Measurements from ENCODE around the gene FCN2. TPM values are rescaled to one million over a fixed set of nuclear protein-coding genes. Genes with fewer than 3 reads are reported as not detected.

FCN2 gene
- total RNA-seq, 1 donor from 2014 or later: 1.0 TPM

- no peaks in the 10 kb centered on the region for H3K36me3 ChIP-seq (ENCODE audit: control insufficient read depth in 3 of 3, insufficient read depth in 3 of 3, low read length in 3 of 3)
- H3K4me3 ChIP-seq (ENCODE audit: low read length in 3 of 3): no peak overlapping the region
- H3K9me3 ChIP-seq (ENCODE audit: control insufficient read depth in 3 of 3, low read length in 3 of 3): no peaks in the 10 kb centered on the region
- H3K4me1 ChIP-seq (ENCODE audit: control insufficient read depth in 3 of 3, insufficient read depth in 3 of 3, low read length in 3 of 3): peaks cover 16 to 21% (median 20%) of the 10 kb centered on the region in 3 donors
- H3K27ac ChIP-seq (ENCODE audit: low read depth, low read length): no peak overlapping the region
- H3K27me3 ChIP-seq (ENCODE audit: control insufficient read depth in 3 of 3, insufficient read depth in 3 of 3, low read length in 3 of 3): peaks cover 0 to 7% (median 6%) of the 10 kb centered on the region in 3 donors
- no peak overlapping the region for H3K9ac ChIP-seq (ENCODE audit: low read depth in 1 of 3, low read length in 3 of 3)
Observed at GRCh38 chr9:134894136-134894860, 13.7 kb downstream of the FCN2 start.

DNA sequence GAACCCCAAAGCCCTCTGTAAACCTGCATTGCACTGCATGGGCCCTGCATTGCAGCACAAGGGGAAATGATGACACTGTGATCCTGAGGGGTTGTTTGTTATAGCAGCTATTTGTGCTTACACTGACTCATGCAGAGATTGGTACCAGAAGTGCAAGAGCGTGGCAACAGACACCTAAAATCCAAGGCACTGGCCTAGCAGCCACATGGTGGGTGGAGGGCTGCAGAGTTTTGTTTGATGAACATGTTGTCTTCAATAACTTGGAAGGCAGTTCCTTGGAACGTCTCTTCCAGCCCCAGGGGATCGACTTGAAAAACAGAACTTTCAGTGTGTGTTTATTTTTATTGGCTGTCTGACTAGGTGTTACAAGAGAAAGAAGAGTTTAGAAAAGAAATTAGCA lies 14.5 kb downstream of the FCN2 start:
- peak overlapping the region; percentile 42 for H3K27ac ChIP-seq (ENCODE audit: low read depth, low read length)
- H3K27me3 ChIP-seq (ENCODE audit: control insufficient read depth in 3 of 3, insufficient read depth in 3 of 3, low read length in 3 of 3): peaks cover 0 to 11% (median 6%) of the 10 kb centered on the region in 3 donors
- peaks cover 10 to 20% (median 17%) of the 10 kb centered on the region in 3 donors for H3K4me1 ChIP-seq (ENCODE audit: control insufficient read depth in 3 of 3, insufficient read depth in 3 of 3, low read length in 3 of 3)
- H3K9me3 ChIP-seq (ENCODE audit: control insufficient read depth in 3 of 3, low read length in 3 of 3): peaks cover 0 to 3% (median 0%) of the 10 kb centered on the region in 3 donors
- H3K36me3 ChIP-seq (ENCODE audit: control insufficient read depth in 3 of 3, insufficient read depth in 3 of 3, low read length in 3 of 3): no peaks in the 10 kb centered on the region
- no peak overlapping the region for H3K4me3 ChIP-seq (ENCODE audit: low read length in 3 of 3)
- no peak overlapping the region for H3K9ac ChIP-seq (ENCODE audit: low read depth in 1 of 3, low read length in 3 of 3)

- no peak overlapping the region for H3K4me3 ChIP-seq (ENCODE audit: low read length in 3 of 3)
- H3K9ac ChIP-seq (ENCODE audit: low read depth in 1 of 3, low read length in 3 of 3): no peak overlapping the region
- peaks cover 0 to 11% (median 6%) of the 10 kb centered on the region in 3 donors for H3K27me3 ChIP-seq (ENCODE audit: control insufficient read depth in 3 of 3, insufficient read depth in 3 of 3, low read length in 3 of 3)
- no peaks in the 10 kb centered on the region for H3K36me3 ChIP-seq (ENCODE audit: control insufficient read depth in 3 of 3, insufficient read depth in 3 of 3, low read length in 3 of 3)
- peak overlapping the region; percentile 42 for H3K27ac ChIP-seq (ENCODE audit: low read depth, low read length)
- peaks cover 0 to 4% (median 0%) of the 10 kb centered on the region in 3 donors for H3K9me3 ChIP-seq (ENCODE audit: control insufficient read depth in 3 of 3, low read length in 3 of 3)
- peaks cover 10 to 20% (median 17%) of the 10 kb centered on the region in 3 donors for H3K4me1 ChIP-seq (ENCODE audit: control insufficient read depth in 3 of 3, insufficient read depth in 3 of 3, low read length in 3 of 3)
Observed at GRCh38 chr9:134895567-134895907, 14.9 kb downstream of the FCN2 start.

DNA sequence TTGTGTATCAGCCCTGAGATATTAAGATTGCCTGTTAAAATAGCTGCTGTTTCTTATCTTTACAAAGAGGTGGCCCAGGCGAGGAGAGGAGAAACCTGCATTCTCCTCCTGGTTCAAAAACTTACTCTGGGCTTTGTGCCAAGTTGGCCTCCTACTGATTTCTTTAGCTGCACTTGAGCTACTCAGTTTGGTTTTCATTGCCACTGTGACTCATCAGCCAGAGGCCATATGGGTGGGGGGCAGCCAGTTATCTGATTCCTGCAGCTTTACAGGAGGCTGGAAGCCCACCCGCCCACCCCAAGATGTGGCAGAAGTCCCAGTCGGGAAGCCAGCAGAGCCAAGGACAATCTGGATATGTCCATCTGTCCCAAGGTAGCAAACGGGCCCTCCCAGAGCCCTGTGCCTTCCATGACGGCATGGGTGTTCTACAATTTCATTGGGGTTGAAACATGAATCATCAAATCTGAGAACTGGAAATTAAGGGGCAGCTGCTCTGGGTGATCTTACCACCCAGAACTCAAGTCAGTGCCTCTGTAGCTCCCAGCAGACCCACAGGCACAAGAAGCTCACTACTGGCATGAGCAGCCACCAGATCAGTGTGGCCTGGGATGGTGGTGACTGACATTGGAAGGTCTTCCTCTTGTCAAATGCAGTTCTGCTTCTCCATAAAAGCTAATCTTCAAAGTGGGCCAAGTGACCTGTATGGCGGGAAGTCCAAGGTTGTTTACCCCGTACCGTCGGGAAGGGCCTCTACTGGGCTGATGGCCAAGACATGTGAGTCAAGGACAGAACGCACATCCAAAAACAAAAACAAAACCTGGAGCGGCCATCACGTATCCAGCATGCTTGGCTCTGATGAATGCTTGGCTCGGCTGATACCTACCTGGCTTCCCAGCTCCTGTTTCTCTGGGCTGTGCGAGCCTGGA lies 15.6 kb downstream of the FCN2 start:
- Histone ChIP-seq H3K27me3 (ENCODE audit: control insufficient read depth in 3 of 3, insufficient read depth in 3 of 3, low read length in 3 of 3) (peaks cover 0 to 11% (median 6%) of the 10 kb centered on the region in 3 donors), H3K4me1 (ENCODE audit: control insufficient read depth in 3 of 3, insufficient read depth in 3 of 3, low read length in 3 of 3) (peaks cover 10 to 20% (median 17%) of the 10 kb centered on the region in 3 donors), H3K4me3 (ENCODE audit: low read length in 3 of 3) (peak overlapping the region in 2 of 3 donors; percentile 14 to 41), H3K36me3 (ENCODE audit: control insufficient read depth in 3 of 3, insufficient read depth in 3 of 3, low read length in 3 of 3) (no peaks in the 10 kb centered on the region), H3K27ac (ENCODE audit: low read depth, low read length) (peak overlapping the region; percentile 83), H3K9ac (ENCODE audit: low read depth in 1 of 3, low read length in 3 of 3) (no peak overlapping the region), H3K9me3 (ENCODE audit: control insufficient read depth in 3 of 3, low read length in 3 of 3) (peaks cover 0 to 4% (median 0%) of the 10 kb centered on the region in 3 donors)

GRCh38 chr9:134896834-134897583 lies 16.4 kb downstream of the FCN2 start:
- peaks cover 0 to 4% (median 0%) of the 10 kb centered on the region in 3 donors for H3K9me3 ChIP-seq (ENCODE audit: control insufficient read depth in 3 of 3, low read length in 3 of 3)
- no peaks in the 10 kb centered on the region for H3K36me3 ChIP-seq (ENCODE audit: control insufficient read depth in 3 of 3, insufficient read depth in 3 of 3, low read length in 3 of 3)
- peaks cover 0 to 11% (median 6%) of the 10 kb centered on the region in 3 donors for H3K27me3 ChIP-seq (ENCODE audit: control insufficient read depth in 3 of 3, insufficient read depth in 3 of 3, low read length in 3 of 3)
- no peak overlapping the region for H3K9ac ChIP-seq (ENCODE audit: low read depth in 1 of 3, low read length in 3 of 3)
- peaks cover 7 to 20% (median 14%) of the 10 kb centered on the region in 3 donors for H3K4me1 ChIP-seq (ENCODE audit: control insufficient read depth in 3 of 3, insufficient read depth in 3 of 3, low read length in 3 of 3)
- peak overlapping the region; percentile 83 for H3K27ac ChIP-seq (ENCODE audit: low read depth, low read length)
- H3K4me3 ChIP-seq (ENCODE audit: low read length in 3 of 3): peak overlapping the region in 2 of 3 donors; percentile 14 to 41

DNA sequence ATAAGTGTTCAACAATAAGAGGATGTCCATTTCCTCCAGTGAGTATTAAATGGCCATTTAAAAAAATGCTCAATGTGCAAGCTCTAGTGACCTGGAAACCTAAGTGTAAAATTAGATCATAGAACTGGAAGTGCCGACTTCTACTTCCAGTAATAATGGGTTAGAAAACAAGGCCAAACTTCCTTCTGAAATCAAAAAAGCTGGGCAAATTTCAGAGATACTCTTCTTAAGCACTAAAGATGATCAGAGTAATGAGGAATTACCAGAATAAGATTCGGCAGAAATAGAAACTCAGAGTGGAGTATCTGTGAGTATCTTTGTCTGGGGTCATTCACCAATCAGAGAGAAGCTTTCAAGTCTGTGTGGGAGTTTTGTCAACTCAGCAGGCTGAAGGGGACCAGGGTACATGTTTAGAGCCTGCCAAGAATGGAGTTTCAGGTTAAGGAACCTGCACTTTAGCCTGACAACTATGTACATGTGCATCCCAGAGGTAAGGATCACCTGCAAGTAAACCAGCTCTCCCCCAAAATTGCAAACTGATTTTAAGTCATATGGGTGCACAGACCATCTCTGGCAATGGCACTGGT lies 17.1 kb downstream of the FCN2 start:
- no peaks in the 10 kb centered on the region for H3K36me3 ChIP-seq (ENCODE audit: control insufficient read depth in 3 of 3, insufficient read depth in 3 of 3, low read length in 3 of 3)
- no peak overlapping the region for H3K9ac ChIP-seq (ENCODE audit: low read depth in 1 of 3, low read length in 3 of 3)
- H3K4me3 ChIP-seq (ENCODE audit: low read length in 3 of 3): no peak overlapping the region
- peaks cover 0 to 11% (median 6%) of the 10 kb centered on the region in 3 donors for H3K27me3 ChIP-seq (ENCODE audit: control insufficient read depth in 3 of 3, insufficient read depth in 3 of 3, low read length in 3 of 3)
- peaks cover 0 to 4% (median 0%) of the 10 kb centered on the region in 3 donors for H3K9me3 ChIP-seq (ENCODE audit: control insufficient read depth in 3 of 3, low read length in 3 of 3)
- H3K27ac ChIP-seq (ENCODE audit: low read depth, low read length): peak overlapping the region; percentile 55
- H3K4me1 ChIP-seq (ENCODE audit: control insufficient read depth in 3 of 3, insufficient read depth in 3 of 3, low read length in 3 of 3): peaks cover 7 to 20% (median 14%) of the 10 kb centered on the region in 3 donors

- no peak overlapping the region for H3K4me3 ChIP-seq (ENCODE audit: low read length in 3 of 3)
- H3K27me3 ChIP-seq (ENCODE audit: control insufficient read depth in 3 of 3, insufficient read depth in 3 of 3, low read length in 3 of 3): peaks cover 0 to 11% (median 6%) of the 10 kb centered on the region in 3 donors
- H3K9ac ChIP-seq (ENCODE audit: low read depth in 1 of 3, low read length in 3 of 3): no peak overlapping the region
- no peaks in the 10 kb centered on the region for H3K36me3 ChIP-seq (ENCODE audit: control insufficient read depth in 3 of 3, insufficient read depth in 3 of 3, low read length in 3 of 3)
- H3K27ac ChIP-seq (ENCODE audit: low read depth, low read length): peak overlapping the region; percentile 55
- peaks cover 7 to 20% (median 14%) of the 10 kb centered on the region in 3 donors for H3K4me1 ChIP-seq (ENCODE audit: control insufficient read depth in 3 of 3, insufficient read depth in 3 of 3, low read length in 3 of 3)
- peaks cover 0 to 4% (median 0%) of the 10 kb centered on the region in 3 donors for H3K9me3 ChIP-seq (ENCODE audit: control insufficient read depth in 3 of 3, low read length in 3 of 3)
Observed at GRCh38 chr9:134898319-134898718, 17.7 kb downstream of the FCN2 start.

GRCh38 chr9:134899168-134899567 lies 18.6 kb downstream of the FCN2 start:
- Histone ChIP-seq H3K27ac (ENCODE audit: low read depth, low read length) (no peak overlapping the region), H3K9me3 (ENCODE audit: control insufficient read depth in 3 of 3, low read length in 3 of 3) (peaks cover 0 to 4% (median 0%) of the 10 kb centered on the region in 3 donors), H3K4me1 (ENCODE audit: control insufficient read depth in 3 of 3, insufficient read depth in 3 of 3, low read length in 3 of 3) (peaks cover 7 to 20% (median 14%) of the 10 kb centered on the region in 3 donors), H3K4me3 (ENCODE audit: low read length in 3 of 3) (no peak overlapping the region), H3K36me3 (ENCODE audit: control insufficient read depth in 3 of 3, insufficient read depth in 3 of 3, low read length in 3 of 3) (no peaks in the 10 kb centered on the region), H3K27me3 (ENCODE audit: control insufficient read depth in 3 of 3, insufficient read depth in 3 of 3, low read length in 3 of 3) (peaks cover 0 to 11% (median 2%) of the 10 kb centered on the region in 3 donors), H3K9ac (ENCODE audit: low read depth in 1 of 3, low read length in 3 of 3) (no peak overlapping the region)

DNA sequence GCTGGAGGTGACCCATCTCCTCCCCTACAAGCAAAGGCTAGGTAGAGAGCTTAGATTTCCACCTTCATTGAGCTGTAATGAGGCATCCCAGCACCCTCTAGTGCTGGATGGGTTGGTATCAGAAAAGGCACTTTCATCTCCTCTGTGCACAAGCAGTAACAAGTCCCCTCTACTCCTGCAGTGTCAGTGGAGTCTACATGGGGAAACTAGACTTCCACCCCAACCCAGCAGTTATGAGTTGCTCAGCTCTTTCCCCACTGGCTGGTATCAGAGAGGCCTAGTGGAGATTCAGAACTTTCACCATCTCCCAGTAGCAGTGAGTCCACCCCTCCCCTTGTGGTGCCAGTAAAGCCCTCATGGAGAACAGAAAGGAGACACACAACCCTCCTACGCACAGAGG lies 19.2 kb downstream of the FCN2 start:
- Histone ChIP-seq H3K4me3 (ENCODE audit: low read length in 3 of 3) (no peak overlapping the region), H3K9me3 (ENCODE audit: control insufficient read depth in 3 of 3, low read length in 3 of 3) (peaks cover 0 to 4% (median 0%) of the 10 kb centered on the region in 3 donors), H3K27ac (ENCODE audit: low read depth, low read length) (no peak overlapping the region), H3K9ac (ENCODE audit: low read depth in 1 of 3, low read length in 3 of 3) (no peak overlapping the region), H3K4me1 (ENCODE audit: control insufficient read depth in 3 of 3, insufficient read depth in 3 of 3, low read length in 3 of 3) (peaks cover 7 to 20% (median 14%) of the 10 kb centered on the region in 3 donors), H3K27me3 (ENCODE audit: control insufficient read depth in 3 of 3, insufficient read depth in 3 of 3, low read length in 3 of 3) (peaks cover 0 to 11% (median 2%) of the 10 kb centered on the region in 3 donors), H3K36me3 (ENCODE audit: control insufficient read depth in 3 of 3, insufficient read depth in 3 of 3, low read length in 3 of 3) (no peaks in the 10 kb centered on the region)
